ENCODE data around the gene C4orf50.

C4orf50 gene

GRCh38 chr4:5897674-5898073 lies 120.6 kb downstream of the C4orf50 start:
- DNase-seq (ENCODE audit: insufficient read length, low spot score) (no peak), FAIRE-seq (no peak)

- DNase-seq (ENCODE audit: insufficient read length, low spot score) (no peak), FAIRE-seq (no peak)
These were observed 122.9 kb downstream of the C4orf50 start for GRCh38 chr4:5895287-5895686.

- no peak for DNase-seq (ENCODE audit: insufficient read length, low spot score)
- FAIRE-seq: no peak
These were observed 124.0 kb downstream of the C4orf50 start for GRCh38 chr4:5894266-5894665.

- DNase-seq (ENCODE audit: insufficient read length, low spot score): no peak
- no peak for FAIRE-seq
These were observed 124.6 kb downstream of the C4orf50 start for GRCh38 chr4:5893591-5893990.

- no peak for FAIRE-seq
- no peak for DNase-seq (ENCODE audit: insufficient read length, low spot score)
These were observed 125.1 kb downstream of the C4orf50 start, which contains the start of gene CRMP1 for GRCh38 chr4:5893004-5893580. Gene CRMP1 (minus strand): TSS chr4:5893086. CDS start chr4:5892969, 117 bp downstream.

GRCh38 chr4:5892323-5893003 lies 125.8 kb downstream of the C4orf50 start:
- FAIRE-seq (no peak), DNase-seq (ENCODE audit: insufficient read length, low spot score) (no peak)

- no peak for DNase-seq (ENCODE audit: insufficient read length, low spot score)
- no peak for FAIRE-seq
These were observed 126.5 kb downstream of the C4orf50 start for GRCh38 chr4:5891563-5892322.

GRCh38 chr4:5890063-5890727 lies 128.0 kb downstream of the C4orf50 start:
- no peak for FAIRE-seq

GRCh38 chr4:5889002-5889696 lies 129.1 kb downstream of the C4orf50 start:
- no peak for FAIRE-seq
- DNase-seq (ENCODE audit: insufficient read length, low spot score): no peak

More at GRCh38 chr4:5890063-5890727, 128.0 kb downstream of the C4orf50 start:
- DNase-seq (ENCODE audit: insufficient read length, low spot score): no peak

- DNase-seq (ENCODE audit: insufficient read length, low spot score) (no peak), FAIRE-seq (no peak)
These were observed 129.8 kb downstream of the C4orf50 start for GRCh38 chr4:5888222-5889001.

- FAIRE-seq (no peak), DNase-seq (ENCODE audit: insufficient read length, low spot score) (no peak)
These were observed 130.6 kb downstream of the C4orf50 start for GRCh38 chr4:5887361-5888221.

- FAIRE-seq (no peak), DNase-seq (ENCODE audit: insufficient read length, low spot score) (no peak)
These were observed 131.2 kb downstream of the C4orf50 start for GRCh38 chr4:5887011-5887360.

GRCh38 chr4:5885733-5886132 lies 132.5 kb downstream of the C4orf50 start:
- no peak for DNase-seq (ENCODE audit: insufficient read length, low spot score)
- FAIRE-seq: no peak

GRCh38 chr4:5884796-5885195 lies 133.4 kb downstream of the C4orf50 start:
- DNase-seq (ENCODE audit: insufficient read length, low spot score) (no peak), FAIRE-seq (no peak)

GRCh38 chr4:5883916-5884315 lies 134.3 kb downstream of the C4orf50 start:
- no peak for DNase-seq (ENCODE audit: insufficient read length, low spot score)

GRCh38 chr4:5882947-5883346 lies 135.3 kb downstream of the C4orf50 start:
- DNase-seq (ENCODE audit: insufficient read length, low spot score) (no peak), FAIRE-seq (no peak)

More at GRCh38 chr4:5883916-5884315, 134.3 kb downstream of the C4orf50 start:
- FAIRE-seq: no peak

GRCh38 chr4:5881340-5881739 lies 136.9 kb downstream of the C4orf50 start:
- FAIRE-seq: no peak
- no peak for DNase-seq (ENCODE audit: insufficient read length, low spot score)

- DNase-seq (ENCODE audit: insufficient read length, low spot score): no peak
- no peak for FAIRE-seq
These were observed 139.9 kb downstream of the C4orf50 start for GRCh38 chr4:5878359-5878758.

GRCh38 chr4:5877392-5877791 lies 140.8 kb downstream of the C4orf50 start:
- DNase-seq (ENCODE audit: insufficient read length, low spot score) (no peak), FAIRE-seq (no peak)

All from GM19239 (cell line).